Stimulated activated CD8-positive, alpha-beta memory T cell treated with anti-CD3 and anti-CD28 coated beads, Interleukin-12 subunit alpha, Interleukin-12 subunit beta, amount 100 ng/mL, for 24 hours (primary cell): ENCODE results near the gene CGB2.
"Not testable (repeated sequence)": the region's sequence is repeated elsewhere in the genome, so short reads cannot be mapped to it uniquely, and the experiment has no call there.

Experiments
- DNase-seq: peaks from one replicate; pipeline ENCODE4 v3.0.0-alpha.2; 2020; ENCODE audit errors: extremely low read depth

The CGB2 gene

DNA sequence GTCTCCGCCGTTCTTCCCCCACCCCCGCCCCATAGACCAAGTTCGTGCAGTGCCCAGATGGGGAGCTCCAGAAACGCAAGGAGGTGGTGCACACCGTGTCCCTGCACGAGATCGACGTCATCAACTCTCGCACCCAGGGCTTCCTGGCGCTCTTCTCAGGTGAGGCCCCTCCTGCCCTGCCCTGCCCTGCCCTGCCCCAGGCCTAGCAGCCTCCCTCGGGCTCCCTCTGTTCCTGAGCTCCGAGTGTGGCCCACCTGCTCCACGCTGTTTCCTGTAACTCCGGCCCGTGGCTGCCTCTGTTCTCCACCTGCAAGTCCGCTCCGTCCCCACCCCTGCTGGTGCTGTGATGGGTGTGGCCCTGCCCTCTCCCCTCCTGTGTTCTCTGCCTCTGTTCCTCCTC, 21.2 kb upstream of the CGB2 start:
- DNase-seq, result no peak

DNA sequence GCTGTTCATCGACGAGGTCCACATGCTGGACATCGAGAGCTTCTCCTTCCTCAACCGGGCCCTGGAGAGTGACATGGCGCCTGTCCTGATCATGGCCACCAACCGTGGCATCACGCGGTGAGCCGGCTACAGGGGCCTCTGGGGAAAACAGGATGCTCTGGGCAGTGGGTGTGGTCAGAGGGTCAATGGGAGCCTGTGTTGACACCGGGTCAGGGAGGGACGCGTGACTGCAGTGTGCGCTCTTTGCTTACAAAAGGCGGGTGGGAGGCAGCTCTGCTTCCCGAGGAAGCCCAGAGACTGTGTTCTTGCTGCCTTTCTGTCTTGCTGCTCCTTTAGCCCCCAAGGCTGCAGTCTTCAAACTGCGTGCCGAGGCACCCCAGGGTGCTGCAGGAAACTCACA, 20.5 kb upstream of the CGB2 start:
- DNase-seq, result no peak

DNA sequence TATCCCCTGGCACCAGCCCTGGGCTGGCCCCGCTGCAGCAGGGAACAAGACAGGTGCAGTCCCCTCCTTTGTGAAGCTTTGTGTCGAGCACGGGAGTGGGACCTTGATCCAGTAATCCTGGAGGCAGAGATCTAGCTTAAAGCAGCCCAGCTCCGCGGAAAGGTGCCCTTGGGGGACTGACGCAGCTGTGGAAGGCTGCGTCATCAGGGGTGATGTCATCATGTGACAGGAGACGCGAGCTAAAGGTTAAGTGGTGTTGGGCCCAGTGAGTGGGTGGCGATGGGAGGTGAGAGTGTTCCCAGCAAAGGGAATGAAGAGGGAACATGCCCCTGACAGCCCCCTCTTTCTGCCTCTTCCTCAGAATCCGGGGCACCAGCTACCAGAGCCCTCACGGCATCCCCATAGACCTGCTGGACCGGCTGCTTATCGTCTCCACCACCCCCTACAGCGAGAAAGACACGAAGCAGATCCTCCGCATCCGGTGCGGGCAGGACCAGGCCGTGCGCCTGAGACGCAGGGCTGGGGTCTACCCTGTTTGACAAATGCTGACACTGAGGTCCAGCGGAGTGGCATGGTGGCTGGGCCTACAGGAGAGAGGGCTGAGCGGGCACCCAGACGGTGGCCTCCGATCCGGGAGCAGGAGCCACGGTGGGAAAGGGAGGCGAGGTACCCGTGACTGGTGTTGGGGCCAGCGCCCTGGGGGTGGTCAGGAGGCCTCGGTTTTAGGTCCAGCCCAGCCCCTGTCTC, 17.4 kb upstream of the CGB2 start:
- DNase-seq, result no peak

DNA sequence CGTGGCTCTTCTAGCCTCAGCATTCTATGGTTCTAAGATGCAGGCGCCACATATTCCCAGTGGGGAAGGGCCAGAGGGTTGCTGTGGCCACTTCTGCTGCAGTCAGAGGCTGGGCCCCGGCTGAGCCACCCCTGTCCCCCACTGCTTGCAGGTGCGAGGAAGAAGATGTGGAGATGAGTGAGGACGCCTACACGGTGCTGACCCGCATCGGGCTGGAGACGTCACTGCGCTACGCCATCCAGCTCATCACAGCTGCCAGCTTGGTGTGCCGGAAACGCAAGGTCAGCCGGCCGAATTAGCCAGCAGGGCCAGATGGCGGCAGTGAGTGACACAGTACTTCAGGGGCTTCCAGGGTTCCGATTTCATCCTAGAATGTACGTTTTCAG, 16.8 kb upstream of the CGB2 start:
- no peak for DNase-seq

DNA sequence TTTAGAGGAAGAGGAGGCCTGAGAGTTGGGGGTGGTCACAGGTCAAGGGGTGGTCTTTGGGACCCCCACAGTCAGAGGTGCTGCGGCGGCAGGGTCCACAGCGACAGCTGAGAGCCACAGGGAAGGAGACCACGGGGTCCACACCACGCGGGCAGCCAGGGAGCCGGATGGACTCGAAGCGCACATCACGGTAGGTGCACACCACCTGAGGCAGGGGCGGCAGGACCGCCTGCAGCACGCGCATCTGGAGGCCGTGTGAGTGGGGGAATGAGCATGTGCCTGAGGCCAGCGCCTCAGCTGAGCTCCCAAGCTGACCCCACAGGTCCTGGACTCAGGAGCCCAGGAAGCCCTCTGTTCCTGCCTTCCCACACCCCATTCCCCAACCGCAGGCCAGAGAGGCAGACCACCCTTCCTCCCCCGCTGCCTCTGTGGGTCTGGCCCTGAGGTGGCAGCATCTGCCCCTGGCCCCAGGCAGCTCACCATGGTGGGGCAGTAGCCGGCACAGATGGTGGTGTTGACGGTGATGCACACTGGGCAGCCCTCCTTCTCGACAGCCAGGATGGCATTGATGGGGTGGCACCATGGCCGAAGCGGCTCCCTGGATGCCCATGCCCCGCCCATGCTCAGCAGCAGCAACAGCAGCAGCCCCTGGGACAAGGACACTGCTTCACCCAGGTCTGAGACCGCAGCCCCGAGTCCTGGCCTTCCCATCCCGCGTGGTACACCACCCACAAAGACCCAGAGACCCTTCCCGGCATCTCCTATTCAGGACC, 15.4 kb upstream of the CGB2 start:
- no peak for DNase-seq

DNA sequence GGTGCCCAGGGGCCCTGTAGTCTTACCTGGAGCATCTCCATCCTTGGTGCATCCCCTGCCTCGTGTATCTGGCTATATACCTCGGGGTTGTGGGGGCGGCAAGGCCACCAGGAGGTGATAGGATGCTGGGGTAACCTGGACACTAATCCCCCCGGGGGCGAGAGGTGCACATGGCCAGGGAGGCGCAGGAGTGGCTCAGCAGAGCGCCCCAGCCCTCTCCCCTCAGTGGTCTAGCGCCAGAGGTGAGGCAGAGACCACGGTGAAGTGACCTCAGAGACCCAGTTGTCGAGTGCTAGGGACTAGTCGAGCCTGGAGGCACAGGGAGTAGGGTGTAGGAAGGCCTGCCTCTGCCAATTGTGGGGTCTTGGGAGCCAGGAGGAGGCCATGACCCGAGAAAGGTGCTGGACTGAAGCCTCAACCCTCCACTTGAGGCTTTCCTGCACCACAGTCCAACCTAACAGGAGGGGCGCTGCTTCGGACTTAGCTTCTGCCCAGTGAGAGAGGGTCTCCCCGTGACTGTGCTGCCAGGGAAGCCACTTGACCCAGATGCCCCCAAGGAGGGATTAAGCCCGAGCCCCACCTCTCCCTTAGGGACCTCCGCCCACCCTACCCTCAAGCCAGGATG, 14.5 kb upstream of the CGB2 start, which contains the start of gene LHB:
TSS of gene LHB (minus strand) at position 51 of the 625 bp plus-strand sequence. CDS start at position 41, 10 bp downstream.
- no peak for DNase-seq

DNA sequence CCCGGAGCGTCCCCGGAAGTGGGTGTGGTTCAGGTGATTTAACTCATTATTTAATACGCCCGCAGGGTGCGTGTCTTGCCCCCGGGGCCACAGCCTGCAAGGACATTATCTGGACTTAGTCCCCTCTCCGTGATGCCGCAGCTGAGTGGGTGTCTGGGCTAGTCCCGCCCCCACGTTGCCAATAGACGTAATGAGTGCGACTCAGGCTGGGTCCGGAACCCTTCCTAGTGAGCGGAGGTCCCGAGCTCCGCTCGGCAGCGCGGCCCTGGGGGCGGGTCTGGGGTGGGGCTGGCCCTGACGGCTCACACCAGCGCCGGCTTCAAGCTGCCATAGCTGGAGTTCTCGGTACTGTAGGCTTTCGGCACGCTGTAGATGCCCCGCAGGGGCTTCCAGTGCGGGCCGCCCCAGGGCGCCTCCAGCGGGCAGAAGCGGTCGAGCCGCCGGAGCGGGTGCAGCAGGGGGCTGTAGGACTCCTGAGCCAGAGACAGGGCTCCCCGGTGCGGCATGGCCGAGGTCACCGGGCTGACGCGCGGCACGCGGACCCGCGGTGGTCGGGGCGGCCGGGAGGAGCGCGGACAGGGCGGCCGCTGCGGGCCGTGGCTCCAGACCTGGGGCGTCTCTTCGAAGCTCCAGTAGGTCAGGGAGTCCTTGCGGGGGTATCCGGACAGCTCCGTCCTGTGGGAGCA, 13.9 kb upstream of the CGB2 start:
- DNase-seq, result no peak

DNA sequence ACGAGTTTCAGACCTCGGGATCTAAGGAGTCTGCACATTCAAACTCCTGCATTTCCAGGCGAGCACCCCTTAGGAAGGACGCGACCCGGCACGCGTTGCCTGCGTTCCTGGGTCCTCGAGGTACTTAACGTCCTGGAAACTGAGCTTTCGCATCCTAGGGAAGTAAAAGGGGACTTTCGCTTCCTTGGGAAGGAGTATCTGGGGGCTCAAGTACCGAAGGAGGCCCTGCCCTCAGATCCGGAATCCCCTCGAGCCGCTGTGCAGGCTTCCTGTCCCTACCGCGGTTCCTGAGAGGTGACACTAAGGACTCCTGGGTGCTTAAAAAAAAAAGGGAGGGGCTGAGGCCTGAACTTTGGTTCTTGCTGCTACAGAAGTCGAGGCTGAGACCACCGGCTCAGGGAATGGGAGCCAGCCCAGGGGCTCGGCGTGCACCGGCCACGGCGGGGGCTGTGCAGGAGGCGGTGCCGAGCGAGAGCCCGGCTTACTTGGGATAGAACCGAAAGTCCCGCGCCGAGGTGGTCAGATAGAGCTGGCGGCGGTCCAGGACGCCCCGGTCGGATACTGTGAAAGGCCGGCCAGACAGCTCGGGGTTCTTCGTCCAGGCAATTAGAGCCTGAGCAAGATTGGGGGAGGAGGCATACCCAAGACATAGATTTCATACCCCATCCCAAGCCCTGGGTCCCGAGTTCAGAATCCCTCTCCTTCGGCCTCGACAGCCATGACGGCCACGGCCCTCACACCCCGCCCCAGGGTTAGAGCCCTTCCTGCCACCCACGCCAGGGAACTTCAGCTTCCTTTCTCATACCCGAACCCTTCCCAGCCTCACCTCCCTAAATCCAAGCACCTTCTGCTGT, 13.1 kb upstream of the CGB2 start:
- DNase-seq, result not testable (repeated sequence)

DNA sequence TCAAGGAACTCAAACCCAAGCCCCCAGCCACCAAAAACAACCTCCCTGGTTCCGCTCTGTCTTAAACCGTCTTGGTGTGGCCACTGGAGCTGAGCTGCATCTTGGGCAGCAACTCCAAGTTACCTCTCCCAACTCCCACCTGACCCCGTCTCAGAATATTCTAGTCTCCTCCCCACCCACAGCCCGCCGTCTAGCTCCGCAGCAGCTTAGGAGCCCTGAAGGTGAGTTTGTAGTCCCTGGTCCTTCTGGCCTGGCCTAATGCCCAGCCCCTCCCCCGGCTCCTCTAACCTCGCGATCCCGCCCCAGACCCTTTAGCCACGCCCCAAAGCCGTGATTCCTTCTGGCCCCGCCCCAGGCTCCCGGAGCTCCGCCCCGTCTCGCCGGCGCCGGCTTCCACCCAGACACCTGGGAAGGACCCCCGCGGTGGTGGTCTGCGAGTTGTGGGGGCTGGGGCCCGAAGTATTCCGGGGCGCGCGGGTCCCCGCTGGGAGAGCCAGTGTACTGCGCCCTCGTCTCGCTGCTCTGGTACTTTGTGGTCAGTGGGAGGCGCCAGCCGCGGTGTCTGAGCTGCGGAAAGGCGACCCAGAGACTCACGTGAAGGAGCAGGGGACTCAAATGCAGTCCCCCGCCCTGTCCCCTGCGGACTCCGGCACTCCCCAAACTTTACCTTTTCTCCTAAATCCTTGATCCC, 12.3 kb upstream of the CGB2 start:
- no peak for DNase-seq

DNA sequence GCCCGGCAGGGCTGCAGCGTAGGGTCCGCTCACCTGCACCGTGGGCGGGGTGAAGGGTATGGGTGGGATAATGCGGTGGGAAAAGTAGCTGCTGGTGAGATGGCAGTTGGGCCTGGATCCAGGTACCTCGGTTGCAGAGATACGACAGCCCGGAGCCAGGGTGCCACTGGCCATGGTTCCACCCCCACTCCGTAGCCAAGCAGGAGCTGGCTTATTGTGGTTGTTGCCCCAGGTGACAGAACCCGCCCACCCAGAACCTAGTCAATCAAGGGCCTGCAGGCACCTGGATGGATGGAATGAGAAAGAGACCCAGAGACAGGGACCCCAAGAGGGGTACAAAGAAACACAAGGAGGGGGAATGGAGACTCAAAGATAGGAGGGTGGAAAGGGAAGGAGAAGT, 11.3 kb upstream of the CGB2 start:
- DNase-seq, result no peak

DNA sequence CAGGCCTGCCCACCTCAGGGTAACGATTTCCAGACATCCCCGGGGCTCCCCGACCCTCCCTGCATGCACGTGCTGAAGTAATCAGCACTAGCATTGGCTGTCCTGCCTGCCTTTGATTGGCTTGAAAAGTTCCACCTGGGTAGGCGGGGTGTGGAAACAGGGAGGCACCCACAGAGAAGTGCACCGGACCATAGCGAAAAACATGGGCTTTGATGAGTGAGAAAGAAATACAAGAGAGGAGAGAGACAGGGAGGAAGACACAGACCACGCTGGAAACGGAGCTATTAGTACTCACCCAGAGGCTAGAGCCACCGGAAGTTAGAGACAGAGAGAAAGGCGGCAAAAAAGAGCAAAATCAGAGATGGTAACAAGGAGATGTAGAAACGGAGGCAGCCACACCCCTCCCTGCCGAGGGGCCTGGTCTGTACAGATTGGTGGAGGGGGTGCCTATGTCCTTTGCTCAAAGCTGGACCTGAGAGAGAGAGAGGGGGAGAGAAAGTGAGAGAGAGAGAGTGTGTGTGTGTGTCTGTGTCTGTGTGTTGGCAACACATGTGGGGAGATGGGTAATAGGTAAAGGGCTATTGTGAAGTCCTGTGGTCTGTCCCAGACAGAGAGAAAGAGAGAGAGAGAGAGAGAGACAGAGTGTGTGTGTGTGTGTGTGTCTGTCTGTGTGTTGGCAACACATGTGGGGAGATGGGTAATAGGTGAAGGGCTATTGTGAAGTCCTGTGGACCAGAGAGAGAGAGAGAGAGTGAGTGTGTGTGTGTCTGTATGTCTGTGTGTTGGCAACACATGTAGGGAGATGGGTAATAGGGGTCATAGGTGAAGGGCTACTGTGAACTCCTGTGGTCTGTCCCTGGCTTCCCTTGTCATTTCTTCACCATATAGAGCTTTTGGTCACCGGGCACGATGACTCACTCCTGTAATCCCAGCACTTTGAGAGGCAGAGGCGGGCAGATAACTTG, 10.5 kb upstream of the CGB2 start:
- no peak for DNase-seq

DNA sequence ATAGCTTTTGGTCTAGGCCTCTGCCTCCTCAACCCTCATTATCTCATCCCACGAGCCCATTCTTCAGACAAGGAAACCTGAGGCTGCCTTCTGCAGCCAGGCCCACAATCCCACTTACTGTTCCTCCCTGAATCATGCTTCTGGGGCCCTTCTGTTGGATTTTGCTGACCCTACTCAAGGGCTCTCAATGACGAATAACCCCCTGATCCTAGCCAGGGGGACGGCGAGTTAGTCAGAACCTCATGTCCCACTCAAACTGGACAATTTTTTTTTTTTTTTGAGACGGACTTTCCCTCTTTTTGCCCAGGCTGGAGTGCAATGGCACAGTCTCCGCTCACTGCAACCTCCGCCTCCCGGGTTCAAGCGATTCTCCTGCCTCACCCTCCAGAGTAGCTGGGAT, 9.6 kb upstream of the CGB2 start:
- no peak for DNase-seq

DNA sequence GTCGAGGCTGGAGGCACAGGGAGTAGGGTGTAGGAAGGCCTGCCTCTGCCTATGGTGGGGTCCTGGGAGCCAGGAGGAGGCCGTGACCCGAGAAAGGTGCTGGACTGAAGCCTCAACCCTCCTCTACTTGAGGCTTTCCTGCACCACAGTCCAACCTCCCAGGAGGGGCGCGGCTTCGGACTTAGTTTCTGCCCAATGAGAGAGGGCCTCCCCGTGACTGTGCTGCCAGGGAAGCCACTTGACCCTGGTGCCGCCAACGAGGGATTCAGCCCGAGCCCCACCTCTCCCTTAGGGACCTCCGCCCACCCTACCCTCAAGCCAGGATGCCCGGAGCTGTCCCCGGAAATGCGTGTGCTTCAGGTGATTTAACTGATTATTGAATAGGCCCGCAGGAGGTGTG, 7.5 kb upstream of the CGB2 start, which contains the start of gene CGB3:
TSS of gene CGB3 (minus strand) at position 101 of the 400 bp plus-strand sequence. CDS start 362 bp downstream, outside the sequence.
- not testable (repeated sequence) for DNase-seq

DNA sequence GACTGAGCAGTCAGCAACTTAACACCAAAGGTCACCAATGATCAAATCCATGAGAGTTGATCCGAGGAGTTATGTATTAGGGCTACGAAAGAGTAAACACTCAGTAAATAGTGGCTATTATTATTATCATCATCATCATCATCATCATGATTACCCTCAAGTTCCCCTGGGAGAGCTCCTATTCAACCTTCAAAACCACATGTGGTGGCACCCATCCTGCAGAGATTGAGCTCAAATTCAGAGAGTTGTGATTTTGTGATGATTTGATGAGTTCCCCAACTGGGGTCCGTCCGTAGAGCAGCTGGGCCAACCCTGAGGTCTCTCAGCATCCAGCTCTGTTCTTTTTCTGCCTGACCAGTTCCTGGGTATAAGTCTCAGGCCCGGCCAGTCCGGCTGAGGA, 6.6 kb upstream of the CGB2 start:
- not testable (repeated sequence) for DNase-seq

DNA sequence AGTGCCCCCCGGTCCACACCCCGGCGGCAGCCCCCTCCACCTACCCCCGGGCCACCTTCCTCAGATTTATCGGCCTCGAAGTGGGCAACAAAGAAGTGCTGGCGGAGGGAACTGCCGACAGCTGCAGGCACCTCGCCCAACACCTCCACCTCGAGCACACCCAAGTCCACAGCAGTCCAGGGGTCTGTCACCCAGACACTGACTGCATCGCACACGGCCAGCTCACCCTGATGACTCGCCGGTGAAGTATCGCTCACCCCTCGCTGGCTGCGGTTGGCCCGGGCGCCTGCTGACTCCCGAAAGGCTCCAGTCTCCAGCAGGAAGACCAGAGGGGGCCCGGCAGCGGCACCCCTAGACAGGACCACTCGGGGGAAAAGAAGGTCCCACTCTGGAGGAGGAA, 6.1 kb upstream of the CGB2 start:
- DNase-seq, result not testable (repeated sequence)

DNA sequence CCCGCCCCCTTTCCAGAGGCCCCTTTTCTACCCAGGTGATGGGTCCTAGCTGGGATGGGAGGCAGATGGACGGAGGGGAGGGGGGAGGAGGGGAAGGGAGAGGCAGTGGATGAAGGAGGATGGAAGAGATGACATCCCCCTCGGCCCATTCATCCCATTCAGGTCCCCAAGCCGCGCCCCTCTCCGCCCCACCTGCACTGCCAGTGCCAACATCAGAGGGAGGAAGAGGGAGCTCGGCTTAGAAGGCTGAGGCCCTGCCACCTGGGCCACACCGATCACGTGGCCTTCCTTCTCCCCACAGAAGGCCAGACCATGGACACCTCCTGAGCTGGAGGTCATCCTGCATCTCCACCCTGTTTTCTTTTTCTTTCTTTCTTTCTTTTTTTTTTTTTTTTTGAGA, 3.0 kb upstream of the CGB2 start:
- DNase-seq, result not testable (repeated sequence)

DNA sequence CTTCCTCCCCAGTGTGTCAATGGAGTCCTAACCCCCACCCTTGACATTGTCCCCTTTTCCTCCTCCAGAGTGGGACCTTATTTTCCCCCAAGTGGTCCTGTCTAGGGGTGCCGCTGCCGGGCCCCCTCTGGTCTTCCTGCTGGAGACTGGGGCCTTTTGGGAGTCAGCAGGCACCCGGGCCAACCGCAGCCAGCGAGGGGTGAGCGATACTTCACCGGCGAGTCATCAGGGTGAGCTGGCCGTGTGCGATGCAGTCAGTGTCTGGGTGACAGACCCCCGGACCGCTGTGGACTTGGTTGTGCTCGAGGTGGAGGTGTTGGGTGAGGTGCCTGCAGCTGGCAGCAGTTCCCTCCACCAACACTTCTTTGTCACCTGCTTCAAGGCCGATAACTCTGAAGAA, 1.9 kb upstream of the CGB2 start:
- not testable (repeated sequence) for DNase-seq

DNA sequence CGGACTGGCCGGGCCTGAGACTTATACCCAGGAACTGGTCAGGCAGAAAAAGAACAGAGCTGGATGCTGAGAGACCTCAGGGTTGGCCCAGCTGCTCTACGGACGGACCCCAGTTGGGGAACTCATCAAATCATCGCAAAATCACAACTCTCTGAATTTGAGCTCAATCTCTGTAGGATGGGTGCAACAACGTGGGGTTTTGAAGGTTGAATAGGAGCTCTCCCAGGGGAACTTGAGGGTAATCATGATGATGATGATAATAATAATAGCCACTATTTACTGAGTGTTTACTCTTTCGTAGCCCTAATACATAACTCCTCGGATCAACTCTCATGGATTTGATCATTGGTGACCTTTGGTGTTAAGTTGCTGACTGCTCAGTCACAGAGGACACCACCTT, 1.4 kb upstream of the CGB2 start:
- not testable (repeated sequence) for DNase-seq

DNA sequence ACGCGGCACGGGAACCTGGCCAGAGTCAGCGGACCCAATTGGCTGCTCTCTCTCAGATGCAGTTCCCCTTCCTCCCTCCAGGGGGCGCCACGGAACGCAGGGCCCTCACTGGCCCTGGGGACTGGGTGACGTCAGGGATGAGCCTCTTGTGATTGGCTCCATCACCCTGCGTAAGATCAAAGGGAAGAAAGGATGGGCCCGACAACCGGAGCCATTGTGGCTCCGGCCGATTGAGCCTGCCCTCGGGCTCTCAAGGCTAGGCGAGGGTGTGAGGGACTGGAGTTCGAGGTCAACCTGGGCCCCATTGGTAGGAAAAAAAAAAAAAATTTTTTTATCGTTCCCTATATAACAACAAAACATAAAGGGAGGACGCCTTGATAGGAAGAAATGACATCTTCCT, 5.1 kb downstream of the CGB2 start, which contains the start of gene CGB1:
TSS of gene CGB1 (minus strand) at position 81 of the 400 bp plus-strand sequence. CDS start 184 bp downstream, outside the sequence.
- not testable (repeated sequence) for DNase-seq
